Nephron (organoid): ENCODE measurements around the gene THAP4.

Experiments
- H3K27ac Mint-ChIP-seq, 3 experiments: 2 replicates each; pipeline ENCODE4 v1.8.0; 2020; ENCODE audit warnings: mixed read lengths in 3 of 3, mild to moderate bottlenecking in 2 of 3, moderate library complexity in 1 of 3
- H3K27me3 Mint-ChIP-seq: 2 replicates; pipeline ENCODE4 v1.8.0; 2021; ENCODE audit warnings: low read depth, mild to moderate bottlenecking, moderate library complexity, mixed read lengths
- H3K36me3 Mint-ChIP-seq: 2 replicates; pipeline ENCODE4 v1.8.0; 2020; ENCODE audit warnings: low read depth, mixed read lengths
- H3K4me1 Mint-ChIP-seq: 2 replicates; pipeline ENCODE4 v1.8.0; 2020; ENCODE audit warnings: mixed read lengths
- H3K4me3 Mint-ChIP-seq, 3 experiments: 2 replicates each; pipeline ENCODE4 v1.8.0; 2020; ENCODE audit warnings: mild to moderate bottlenecking in 3 of 3, mixed read lengths in 3 of 3, moderate library complexity in 2 of 3
- H3K9me3 Mint-ChIP-seq: 2 replicates; pipeline ENCODE4 v1.8.0; 2020; ENCODE audit warnings: mixed read lengths
- TF ChIP-seq, protein P1 (sequence below), 3 experiments: fragments of 200-600 bp; sonication (generic); IDR thresholded peaks; one replicate each; pipeline ENCODE4 v1.5.0; 2021; ENCODE audit warnings: antibody characterized with exemption in 3 of 3; ENCODE audit not compliant: unreplicated experiment in 3 of 3

Gene THAP4

DNA sequence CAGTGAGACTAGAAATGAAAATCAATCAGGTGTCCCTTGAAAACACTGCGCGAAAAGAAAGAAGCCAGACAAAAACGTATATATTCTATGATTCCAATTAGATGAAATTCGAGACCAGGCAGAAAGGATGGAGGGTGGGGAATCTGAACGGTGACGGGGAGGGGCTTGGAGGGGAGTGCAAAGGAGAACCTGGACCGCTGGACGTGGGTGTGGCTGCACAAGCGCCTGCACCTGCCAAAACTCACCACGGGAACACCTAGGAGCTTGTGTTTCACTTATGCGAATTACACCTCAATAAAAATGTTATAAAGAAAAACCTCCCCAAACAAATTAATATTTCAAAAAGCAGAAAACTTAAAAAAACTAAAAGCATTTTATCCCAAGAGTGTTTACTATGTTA is 21.9 kb downstream of the THAP4 start:
- peaks cover 24% of the 10 kb centered on the region for H3K36me3 Mint-ChIP-seq
- H3K27ac Mint-ChIP-seq, result peak overlapping the region in 1 of 3 experiments; percentile 32
- H3K4me1 Mint-ChIP-seq, result peaks cover 33% of the 10 kb centered on the region
- H3K4me3 Mint-ChIP-seq, result peak overlapping the region in 1 of 3 experiments; percentile 25
- TF ChIP-seq, protein P1, sequence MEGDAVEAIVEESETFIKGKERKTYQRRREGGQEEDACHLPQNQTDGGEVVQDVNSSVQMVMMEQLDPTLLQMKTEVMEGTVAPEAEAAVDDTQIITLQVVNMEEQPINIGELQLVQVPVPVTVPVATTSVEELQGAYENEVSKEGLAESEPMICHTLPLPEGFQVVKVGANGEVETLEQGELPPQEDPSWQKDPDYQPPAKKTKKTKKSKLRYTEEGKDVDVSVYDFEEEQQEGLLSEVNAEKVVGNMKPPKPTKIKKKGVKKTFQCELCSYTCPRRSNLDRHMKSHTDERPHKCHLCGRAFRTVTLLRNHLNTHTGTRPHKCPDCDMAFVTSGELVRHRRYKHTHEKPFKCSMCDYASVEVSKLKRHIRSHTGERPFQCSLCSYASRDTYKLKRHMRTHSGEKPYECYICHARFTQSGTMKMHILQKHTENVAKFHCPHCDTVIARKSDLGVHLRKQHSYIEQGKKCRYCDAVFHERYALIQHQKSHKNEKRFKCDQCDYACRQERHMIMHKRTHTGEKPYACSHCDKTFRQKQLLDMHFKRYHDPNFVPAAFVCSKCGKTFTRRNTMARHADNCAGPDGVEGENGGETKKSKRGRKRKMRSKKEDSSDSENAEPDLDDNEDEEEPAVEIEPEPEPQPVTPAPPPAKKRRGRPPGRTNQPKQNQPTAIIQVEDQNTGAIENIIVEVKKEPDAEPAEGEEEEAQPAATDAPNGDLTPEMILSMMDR (IDR thresholded peaks at IDR 0.05; ENCODE audit: unreplicated experiment in 3 of 3), result no peak
- H3K27me3 Mint-ChIP-seq, result no peaks in the 10 kb centered on the region
- H3K9me3 Mint-ChIP-seq, result no peaks in the 10 kb centered on the region

DNA sequence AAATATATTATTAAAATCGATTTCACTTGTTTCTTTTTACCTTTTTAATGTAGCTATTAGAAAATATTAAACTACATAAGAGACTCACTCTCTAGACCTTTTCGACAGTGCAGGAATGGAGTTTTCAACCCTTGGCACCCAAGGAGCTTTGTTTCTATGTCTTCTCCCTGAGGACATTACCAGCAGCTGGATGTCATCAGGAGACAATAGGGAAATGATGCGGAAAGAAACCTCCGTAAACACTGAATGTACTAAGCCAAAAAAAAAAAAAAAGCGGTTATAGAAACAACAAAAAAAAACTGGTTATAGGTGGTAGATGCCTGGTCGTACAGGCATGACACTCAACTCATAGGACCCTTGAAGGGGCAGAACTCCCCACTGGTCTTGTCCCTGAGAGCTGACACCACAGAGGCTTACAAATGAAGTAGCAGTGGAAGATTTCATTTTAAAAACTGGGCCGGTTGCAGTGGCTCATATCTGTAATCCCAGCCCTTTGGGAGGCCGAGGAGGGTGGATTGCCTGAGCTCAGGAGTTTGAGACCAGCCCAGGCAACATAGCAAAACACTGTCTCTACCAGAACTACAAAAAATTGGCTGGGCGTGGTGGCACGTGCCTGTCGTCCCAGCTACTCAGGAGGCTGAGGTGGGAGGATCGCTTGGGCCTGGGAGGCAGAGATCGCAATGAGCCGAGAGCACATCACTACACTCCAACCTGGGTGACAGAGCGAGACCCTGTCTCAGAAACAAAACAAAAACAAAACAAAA is 23.8 kb downstream of the THAP4 start:
- H3K9me3 Mint-ChIP-seq, result no peaks in the 10 kb centered on the region
- no peak overlapping the region for H3K4me3 Mint-ChIP-seq
- no peaks in the 10 kb centered on the region for H3K27me3 Mint-ChIP-seq
- peak overlapping the region; percentile 4 to 54 (median 37) for H3K27ac Mint-ChIP-seq
- peaks cover 37% of the 10 kb centered on the region for H3K4me1 Mint-ChIP-seq
- TF ChIP-seq, protein P1 (IDR thresholded peaks at IDR 0.05; ENCODE audit: unreplicated experiment in 3 of 3), result no peak
- H3K36me3 Mint-ChIP-seq, result peaks cover 11% of the 10 kb centered on the region

DNA sequence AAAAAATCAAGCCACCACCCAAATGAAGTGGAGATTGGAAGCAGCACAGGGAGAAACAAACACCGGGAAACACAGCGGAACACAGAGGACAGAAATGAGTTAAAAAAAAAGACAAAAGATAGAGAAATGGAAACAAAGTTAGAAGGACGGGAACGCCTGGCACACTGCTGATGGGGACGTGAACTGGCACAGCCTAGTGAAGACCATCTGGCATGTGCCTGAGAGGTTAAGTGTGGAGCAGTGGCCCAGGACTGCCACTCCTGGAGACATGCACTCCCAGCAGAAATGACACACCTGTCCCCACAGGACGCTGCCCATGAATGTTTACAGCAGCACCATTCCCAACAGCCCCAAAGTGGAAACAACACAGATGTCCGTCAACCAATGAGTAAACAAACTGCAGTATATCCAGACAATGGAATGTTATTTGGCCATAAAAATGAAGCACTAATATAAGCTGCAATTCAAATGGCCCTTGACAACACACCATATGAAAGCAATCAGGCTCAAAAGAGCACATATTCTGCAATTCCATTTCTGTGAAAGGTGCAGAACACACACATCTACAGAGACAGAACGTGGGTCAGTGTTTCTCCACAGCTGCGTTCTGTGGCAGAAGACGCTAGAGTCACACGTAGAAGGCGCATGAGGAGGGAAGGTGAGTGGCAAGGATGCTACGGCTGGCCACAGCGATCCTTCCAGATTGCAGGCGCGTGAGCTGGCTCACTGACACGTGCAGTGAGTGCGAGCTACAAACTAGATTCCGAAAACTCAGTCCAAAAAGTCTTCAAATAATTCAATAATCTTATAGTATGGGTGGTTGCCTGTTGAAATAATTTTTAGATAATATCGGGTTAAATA is 24.6 kb downstream of the THAP4 start:
- H3K27me3 Mint-ChIP-seq, result no peaks in the 10 kb centered on the region
- H3K36me3 Mint-ChIP-seq, result peaks cover 6% of the 10 kb centered on the region
- H3K4me1 Mint-ChIP-seq, result peaks cover 34% of the 10 kb centered on the region
- peak overlapping the region; percentile 4 to 73 (median 37) for H3K27ac Mint-ChIP-seq
- H3K4me3 Mint-ChIP-seq, result no peak overlapping the region
- TF ChIP-seq, protein P1 (IDR thresholded peaks at IDR 0.05; ENCODE audit: unreplicated experiment in 3 of 3), result no peak
- no peaks in the 10 kb centered on the region for H3K9me3 Mint-ChIP-seq

DNA sequence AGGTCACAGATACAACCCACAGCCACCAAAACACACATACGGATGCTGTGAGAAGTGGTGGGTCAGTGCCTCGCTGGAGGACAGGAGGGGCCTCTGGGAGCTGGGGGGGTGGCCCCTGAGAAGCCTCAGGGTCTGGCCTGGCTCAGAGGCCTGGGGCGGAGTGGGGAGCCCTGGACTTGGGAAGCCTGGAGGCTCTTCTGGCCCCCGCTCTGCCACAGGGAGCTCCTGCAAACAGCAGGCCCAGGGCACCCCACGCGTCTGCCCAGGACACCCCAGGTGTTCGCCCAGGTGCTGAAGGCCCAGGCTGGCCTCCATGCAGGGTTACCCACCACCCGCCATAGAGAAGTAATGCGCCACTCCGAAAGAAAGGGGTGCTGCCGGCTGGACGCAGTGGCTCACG is 25.9 kb downstream of the THAP4 start:
- H3K36me3 Mint-ChIP-seq, result peaks cover 9% of the 10 kb centered on the region

DNA sequence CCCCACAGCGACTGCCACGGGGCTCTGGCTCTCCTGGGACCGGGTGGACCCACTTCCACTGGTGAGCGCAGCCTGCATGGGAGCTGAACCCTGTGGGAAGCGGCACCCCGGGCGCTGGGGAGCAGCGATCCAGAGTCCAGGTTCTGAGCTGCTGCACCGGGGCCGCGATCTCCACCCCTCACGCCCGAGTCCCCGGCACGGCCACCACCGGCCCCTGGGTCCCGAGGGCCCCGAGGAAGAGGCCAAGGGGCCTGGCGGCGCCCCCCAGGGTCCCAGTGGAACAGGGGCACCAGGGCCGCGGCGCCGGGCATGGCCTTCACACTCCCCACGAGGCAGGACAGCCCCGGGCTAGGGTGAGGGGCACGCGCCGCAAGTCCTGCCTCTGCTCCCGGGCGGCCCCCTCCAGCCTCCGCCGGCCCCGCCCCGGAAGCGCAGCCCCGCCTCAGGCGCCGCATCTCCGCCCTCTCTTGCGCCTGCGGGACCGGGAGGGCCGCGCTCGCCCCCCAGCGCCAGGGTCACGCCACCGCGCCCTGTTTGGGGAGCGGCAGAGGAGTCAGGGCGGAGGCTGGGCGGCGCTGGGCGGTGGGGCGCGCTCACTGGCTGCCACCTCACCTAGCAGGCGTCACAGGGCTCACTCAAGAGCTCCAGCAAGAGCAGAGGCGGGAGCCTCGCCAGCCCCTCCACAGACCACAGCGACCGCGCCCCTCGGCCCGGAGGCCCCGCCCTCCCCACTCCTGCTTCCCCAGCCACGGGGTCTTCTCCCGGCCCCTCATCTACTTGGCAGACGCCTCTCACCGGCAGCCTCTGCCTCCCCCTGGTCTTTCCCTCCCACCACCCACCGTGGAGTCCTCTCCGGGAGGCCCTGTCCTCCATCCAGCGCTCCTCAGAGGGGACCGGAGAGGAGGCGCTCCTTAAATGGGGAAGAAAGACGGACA is 26.8 kb downstream of the THAP4 start:
- TF ChIP-seq, protein P1 (IDR thresholded peaks at IDR 0.05; ENCODE audit: unreplicated experiment in 3 of 3), result peak; percentile 60 to 64 (median 61)
- H3K9me3 Mint-ChIP-seq, result no peaks in the 10 kb centered on the region
- H3K27me3 Mint-ChIP-seq, result no peaks in the 10 kb centered on the region
- peaks cover 7% of the 10 kb centered on the region for H3K36me3 Mint-ChIP-seq
- peak overlapping the region in 2 of 3 experiments; percentile 2 to 67 for H3K27ac Mint-ChIP-seq
- H3K4me3 Mint-ChIP-seq, result peak overlapping the region; percentile 18 to 81 (median 75)
- peaks cover 30% of the 10 kb centered on the region for H3K4me1 Mint-ChIP-seq

More for the DNA sequence above, 25.9 kb downstream of the THAP4 start:
- TF ChIP-seq, protein P1 (IDR thresholded peaks at IDR 0.05; ENCODE audit: unreplicated experiment in 3 of 3), result no peak
- peak overlapping the region in 1 of 3 experiments; percentile 2 for H3K27ac Mint-ChIP-seq
- no peaks in the 10 kb centered on the region for H3K9me3 Mint-ChIP-seq
- peaks cover 31% of the 10 kb centered on the region for H3K4me1 Mint-ChIP-seq
- H3K4me3 Mint-ChIP-seq, result peak overlapping the region; percentile 18 to 81 (median 63)
- no peaks in the 10 kb centered on the region for H3K27me3 Mint-ChIP-seq
